Stimulated activated CD8-positive, alpha-beta memory T cell treated with anti-CD3 and anti-CD28 coated beads, Interleukin-4, amount 100 ng/mL, for 24 hours (primary cell): ENCODE measurements around the gene COL18A1.
"Not testable (repeated sequence)": the region's sequence is repeated elsewhere in the genome, so short reads cannot be mapped to it uniquely, and the experiment has no call there.

Experiments
- DNase-seq: peaks from one replicate; pipeline ENCODE4 v3.0.0-alpha.2; 2020; ENCODE audit warnings: low read depth

The COL18A1 gene

DNA sequence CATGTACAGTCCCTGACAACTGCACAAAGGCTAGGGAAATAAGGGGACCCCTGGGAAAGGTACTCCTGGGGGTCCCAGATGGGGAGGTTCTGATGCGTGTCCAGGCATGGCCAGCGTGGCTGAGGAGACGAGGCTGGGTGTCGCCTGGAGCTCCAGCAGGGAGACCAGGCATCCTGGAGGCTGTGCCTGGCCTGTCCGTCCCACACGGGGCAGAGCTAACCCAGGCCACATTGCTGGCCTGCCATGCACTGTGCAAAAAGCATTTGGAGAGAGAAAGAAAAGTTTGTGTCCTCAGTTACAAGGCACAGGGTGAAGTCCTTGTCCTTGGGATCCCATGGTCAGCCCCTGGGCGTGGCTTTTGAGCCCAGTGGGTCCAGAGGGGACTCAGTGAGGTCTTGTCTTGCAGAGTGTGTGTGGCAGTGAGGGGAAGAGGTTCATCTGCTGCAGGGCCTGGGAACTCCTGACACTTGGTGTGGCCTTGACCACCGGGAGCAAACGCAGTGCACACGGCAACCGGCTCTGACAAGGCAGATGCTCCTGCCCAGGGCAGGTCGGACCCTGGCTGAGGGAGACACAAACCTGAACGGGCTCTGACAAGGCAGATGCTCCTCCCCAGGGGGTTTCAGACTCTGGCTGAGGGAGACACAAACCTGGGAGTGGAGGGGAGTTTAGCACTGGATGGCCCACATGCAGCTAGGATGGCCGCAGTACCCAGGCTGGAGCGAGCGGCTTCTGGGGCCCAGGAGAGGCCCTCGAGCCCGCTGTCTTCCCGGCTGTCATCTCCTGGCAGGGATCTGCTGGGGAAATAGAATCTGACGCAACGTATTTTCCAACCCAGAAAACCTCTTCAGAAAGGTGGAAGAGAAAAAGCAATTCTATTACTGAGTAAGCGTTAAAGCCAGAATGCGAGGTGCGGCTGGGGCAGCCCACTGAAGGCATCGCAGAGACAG is 37.3 kb upstream of the COL18A1 start:
- no peak for DNase-seq

DNA sequence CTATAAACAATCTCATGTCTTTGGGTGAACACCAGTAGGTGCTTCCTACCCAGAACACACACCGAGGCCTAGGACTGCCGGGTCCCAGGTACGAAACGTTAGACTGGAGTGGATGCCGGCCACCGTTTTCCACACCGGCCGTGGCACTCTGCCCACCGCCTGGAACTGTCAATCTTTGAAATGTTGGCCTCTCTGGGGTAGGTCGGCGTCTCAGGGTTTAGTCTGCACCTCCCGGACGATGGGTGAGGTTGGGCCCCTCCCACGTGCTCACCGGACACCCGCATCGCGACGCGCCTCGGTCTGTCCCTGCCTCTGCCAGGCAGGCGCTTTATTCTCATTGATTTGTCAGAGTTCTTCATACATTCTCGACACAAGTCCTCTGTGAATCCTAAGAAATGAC is 35.9 kb upstream of the COL18A1 start:
- not testable (repeated sequence) for DNase-seq

DNA sequence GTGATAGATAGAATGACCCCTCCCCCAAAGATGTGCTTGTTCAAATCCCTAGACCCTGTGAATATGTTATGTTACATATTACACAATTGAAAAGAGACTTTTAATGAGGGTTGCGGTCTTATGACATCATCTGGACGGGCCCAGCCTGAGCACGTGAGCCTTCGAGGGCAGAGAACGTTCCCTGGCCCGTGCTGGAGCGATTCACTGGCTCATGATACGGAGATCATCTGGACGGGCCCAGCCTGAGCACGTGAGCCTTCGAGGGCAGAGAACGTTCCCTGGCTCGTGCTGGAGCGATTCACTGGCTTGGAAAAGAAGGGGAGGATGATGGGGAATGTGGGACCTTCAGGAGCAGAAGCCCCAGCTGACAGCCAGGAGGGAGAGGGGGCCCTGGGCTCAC is 34.4 kb upstream of the COL18A1 start:
- DNase-seq: no peak

DNA sequence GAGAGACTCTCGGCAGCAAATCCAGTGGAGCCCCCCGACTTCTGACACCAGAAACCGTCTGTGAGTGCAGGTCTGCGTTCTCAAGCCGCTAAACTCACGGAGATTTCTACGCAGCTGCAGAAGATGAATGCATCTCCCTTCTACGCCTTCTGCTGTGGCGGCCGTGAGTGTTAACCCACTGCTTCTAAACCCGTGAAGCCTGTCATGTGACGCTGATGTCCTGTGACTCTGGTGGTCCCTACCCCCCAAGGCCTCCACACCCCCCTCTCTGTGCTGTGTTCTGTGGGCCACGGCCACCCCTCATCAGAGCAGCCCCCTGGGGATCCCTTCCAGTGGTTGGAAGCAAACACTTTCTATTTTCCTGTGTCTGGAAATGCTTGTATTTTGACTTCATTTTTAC is 33.9 kb upstream of the COL18A1 start:
- no peak for DNase-seq

DNA sequence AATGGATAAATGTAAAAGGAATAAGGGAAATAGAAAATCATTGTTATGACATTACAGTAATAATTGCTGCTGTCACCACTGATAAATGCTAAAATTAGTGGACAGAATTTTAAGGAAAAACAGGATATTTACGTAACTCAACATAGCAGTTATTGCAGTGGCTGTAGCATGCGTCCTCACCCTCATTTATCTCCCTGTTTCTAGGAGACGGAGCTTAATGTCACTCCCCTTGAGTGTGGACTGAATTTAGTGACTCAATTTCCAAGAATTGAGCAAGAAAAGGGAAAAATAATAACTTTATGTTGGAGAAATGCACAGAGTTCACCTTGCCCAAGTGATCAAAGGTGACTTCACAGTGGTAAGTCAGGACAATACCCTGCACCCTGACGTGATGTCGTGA is 33.3 kb upstream of the COL18A1 start:
- DNase-seq: no peak

DNA sequence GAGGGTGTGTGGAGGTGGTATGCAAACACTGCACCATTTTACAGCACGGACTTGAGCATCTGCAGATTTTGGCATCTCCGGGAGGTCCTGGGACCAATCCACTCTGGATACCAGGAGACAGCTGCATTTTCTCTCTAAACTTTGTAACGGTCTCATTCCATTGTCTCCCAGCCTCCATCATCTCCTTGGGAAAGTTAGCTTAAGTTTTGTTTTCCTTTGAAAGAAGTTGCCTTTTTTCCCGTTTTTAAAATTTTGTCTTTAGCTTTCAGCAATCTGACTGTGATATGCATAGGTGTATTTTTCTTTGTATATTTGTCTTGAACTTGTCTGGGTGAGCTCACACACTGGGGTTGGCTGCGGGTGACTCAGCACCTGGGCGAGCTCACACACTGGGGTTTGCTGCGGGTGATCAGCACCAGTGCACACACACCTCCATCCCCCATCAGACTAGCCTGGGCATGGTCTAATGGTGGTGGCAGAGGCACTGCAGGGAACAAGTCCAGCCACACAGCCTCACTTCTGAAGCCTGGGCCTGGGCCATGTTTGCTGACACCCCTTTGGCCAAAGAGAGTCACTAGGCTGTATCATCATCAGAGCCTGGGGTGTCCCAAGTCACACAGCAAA is 32.1 kb upstream of the COL18A1 start:
- no peak for DNase-seq

DNA sequence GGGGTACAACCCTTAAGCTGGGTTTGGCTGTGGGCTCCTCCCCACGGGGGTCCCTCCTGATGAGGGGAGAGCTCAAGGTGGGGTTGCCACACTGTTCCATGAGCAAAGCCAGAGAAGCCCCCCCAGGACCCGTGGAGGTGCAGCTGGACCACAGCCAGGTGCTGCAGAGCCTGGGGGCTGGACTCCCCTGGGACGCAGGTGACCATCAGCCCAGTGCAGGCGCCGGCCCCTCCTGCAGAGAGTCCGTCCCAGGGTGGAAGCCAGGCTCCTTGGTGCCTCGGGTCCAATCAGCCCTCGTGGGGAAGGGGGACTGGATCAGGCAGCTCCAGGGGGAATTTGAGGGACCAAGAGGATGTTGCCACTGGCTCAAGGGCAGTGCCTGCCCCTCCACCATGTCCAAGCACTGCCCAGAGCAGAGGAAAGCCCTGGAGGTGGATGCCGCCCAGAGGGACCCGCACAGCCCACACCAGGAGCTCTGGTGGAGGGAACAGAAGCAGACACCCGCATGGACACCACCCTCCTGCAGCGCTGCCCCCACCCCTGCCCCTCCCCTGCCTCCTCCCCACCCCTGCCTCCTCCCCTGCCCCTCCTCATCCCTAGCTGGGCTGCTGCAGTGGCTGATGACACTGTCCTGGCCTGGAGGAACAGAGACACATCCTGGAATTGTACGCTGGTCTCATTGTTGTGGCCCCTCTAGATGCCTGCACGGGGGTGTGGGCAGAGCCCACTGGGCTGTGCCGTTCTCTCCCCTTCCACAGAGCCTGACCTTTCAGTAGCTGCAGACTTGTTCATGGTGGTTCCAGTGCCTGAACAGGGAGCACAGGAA is 30.8 kb upstream of the COL18A1 start:
- DNase-seq: no peak

DNA sequence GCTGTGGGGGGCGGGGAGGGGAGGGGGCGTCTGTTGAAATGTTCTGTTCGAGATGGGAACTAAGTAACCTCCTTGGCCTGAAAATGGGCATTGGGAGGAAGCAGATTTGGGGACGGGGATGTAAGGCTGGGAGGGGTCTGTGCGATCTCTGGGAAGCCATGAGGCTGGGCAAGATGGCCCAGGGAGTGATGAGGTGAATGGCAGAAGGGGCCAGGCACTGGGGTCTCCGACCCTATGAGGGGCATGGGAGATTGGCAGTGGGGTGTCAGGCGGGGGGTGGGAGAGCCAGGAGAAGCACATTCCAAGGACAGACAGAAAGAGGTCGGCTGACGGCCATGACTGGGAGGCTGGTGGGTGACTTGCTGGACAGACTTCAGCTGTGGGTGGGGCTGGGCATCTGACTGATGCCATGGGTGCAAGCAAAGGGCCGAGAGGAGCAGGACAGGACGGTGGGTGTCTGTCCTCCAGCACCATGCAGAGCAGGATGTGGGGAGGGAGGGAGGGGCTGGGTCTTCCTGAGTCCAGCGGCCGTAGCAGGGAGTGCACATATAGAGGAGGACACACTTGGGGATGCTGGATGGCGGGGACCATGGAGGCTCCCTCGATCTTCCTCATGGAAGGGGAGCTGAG is 30.0 kb upstream of the COL18A1 start:
- no peak for DNase-seq

DNA sequence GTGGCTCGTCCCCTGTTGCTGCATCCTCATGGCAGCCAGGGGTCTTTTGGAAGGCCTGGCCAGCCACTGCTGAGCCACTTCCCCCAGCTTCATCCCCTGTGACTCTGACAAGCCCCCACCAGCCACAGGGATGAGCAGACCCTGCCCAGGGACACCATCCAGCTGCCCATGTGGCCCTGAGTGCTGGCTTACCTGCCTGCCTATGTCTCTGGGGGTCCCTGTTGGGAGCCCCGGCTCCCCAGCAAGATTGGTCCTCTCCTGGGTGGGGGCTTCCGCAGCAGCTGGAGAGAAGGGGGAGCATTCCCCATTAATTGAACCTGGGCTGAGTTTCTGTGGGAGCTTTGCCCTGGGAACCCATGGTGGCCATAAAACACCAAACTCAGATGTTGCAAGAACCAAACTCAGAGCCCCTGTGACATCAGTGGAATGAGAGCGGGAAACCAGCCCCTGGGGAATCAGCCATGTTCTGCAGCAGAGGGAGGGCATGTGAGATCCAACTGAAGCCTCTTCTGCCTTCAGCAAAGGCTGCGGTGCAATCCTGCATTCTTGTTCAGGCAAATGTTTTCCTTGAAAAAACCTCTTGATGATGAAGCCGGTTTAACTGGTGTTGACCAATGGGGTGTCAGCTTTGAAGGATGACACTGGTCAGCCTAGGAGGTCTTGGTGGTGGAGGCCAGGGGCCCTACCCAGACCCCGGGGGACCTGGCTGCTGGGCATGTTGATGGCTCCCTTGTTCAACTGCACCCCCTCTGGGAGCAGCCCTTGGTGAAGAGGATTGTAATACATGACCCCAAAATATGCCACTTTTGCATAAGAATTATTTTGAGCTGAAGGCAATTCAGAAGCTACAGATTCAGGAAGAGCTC is 28.3 kb upstream of the COL18A1 start:
- DNase-seq: no peak

DNA sequence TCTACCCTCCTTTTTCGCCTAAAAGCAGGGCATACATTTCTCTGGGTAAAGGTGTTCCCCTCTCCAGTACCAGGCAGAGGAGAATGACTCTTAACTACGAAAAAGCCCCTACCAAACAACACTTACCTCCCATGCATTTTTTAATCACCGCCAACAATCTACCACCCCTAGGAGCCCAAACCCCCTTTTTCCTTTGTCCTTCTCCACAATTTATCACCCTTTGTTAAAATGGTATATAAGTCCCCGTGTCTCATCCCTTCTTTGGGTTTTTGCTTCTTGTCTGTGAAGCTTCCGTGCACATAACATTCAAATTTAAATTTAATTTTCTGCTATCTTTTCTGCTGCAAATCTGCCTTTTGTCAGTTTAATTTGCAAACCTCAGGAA is 27.6 kb upstream of the COL18A1 start:
- DNase-seq: no peak

DNA sequence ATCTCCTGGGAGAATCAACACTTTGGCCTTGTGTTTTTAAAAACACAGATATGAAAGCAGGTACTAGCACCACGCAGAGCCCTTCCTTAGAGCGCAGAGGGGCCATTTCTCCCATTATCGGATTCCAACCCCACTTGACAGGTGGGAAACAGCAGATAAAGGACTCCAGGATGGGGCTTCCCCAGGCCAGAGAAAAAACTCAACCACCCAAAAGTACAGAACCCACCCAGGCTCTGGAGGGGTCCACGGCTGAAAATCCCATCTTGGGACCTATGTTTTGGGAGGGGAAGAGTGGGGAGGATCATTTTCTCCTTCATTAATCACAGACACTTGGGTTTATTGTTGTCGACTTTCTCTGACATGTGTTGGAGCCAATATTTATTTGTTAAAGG is 27.1 kb upstream of the COL18A1 start:
- DNase-seq: no peak

DNA sequence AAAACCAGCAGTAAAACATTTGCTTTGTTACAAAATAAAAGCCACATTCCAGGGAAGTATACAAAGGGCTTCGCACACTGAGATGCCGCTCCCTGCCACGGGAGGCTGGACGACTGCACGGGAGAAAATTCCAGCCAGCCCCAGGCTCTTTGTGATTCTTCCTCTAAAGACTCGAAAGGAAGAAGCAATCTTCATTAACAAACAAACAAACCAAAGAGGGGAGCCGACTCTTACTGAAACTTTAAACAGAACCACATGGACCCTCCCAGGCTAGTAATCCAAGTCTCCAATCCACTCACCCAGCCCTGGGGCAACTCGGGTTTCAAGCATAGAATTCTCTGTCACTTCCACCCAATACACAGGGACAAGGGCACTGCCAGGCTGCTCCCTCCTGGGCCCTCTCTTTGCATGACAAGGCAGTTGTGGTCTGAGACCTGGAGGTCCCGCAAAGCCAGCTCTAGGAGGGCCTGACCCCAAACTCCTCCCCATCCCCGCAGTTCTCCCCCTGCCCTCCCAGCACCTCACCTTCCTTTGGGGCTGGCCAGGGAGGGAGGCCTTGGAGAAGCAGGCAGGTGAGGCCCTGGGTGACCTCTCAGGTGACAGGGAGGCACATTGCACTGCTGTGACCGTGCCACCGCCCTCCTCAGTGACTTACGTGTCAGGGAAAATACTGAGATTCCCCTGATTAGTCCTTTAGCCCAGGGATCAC is 26.6 kb upstream of the COL18A1 start:
- no peak for DNase-seq

DNA sequence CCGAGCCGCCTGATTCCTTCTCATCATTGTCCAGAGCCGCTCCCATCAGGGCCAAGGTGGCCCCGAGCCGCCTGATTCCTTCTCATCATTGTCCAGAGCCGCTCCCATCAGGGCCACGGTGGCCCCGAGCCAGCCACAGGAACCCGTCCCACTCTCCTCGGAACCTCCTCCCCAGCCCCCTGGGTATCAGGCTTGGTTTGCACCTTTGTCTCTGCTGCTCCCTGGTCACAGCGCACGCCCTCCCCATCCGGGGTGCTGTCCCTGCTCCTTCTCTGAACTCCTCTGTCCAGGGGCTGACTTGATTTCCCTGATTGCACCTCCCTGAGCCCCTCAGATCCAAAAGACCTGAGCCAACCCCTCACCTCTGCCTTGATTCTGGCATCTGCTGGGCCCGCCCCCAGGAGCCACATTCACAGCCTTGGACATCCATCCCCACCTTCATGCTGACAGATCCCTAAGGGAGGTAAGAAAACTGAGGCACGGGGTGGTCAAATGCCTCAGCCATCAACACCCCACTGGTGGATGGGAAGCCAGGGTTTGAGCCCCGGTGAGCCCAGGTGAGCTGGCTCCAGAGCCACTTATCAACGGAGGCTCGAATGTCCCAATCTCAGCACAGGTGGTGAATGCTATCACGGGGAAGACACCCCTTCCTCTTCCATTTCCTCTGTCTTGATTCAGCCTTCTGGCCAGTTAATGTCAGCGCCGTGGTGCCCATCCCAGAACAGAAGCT is 25.6 kb upstream of the COL18A1 start:
- DNase-seq: no peak

DNA sequence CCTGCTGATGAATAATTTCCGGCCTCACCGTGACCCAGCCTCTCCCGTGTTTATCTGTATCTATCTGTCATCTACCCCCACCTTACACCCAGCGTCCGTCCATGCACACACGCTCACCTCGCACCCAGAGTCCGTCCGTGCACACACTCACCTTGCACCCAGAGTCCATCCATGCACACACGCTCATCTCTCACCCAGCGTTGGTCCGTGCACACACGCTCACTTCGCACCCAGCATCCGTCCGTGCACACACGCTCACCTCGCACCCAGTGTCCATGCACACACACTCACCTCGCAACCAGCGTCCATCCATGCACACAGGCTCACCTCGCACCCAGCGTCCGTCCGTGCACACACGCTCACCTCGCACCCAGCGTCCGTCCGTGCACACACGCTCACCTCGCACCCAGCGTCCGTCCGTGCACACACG is 25.0 kb upstream of the COL18A1 start:
- DNase-seq: no peak

DNA sequence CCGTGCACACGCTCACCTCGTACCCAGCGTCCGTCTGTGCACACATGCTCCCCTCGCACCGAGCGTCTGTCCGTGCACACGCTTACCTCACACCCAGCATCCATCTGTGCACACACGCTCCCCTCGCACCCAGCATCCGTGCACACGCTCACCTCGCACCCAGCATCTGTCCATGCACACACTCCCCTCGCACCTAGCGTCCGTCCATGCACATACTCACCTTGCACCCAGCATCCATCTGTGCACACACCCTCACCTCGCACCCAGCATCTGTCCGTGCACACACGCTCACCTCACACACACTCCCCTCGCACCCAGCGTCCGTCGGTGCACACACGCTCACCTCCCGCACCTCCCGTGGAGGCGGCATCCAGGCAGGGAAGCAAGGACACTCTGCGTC is 24.4 kb upstream of the COL18A1 start:
- DNase-seq: no peak

DNA sequence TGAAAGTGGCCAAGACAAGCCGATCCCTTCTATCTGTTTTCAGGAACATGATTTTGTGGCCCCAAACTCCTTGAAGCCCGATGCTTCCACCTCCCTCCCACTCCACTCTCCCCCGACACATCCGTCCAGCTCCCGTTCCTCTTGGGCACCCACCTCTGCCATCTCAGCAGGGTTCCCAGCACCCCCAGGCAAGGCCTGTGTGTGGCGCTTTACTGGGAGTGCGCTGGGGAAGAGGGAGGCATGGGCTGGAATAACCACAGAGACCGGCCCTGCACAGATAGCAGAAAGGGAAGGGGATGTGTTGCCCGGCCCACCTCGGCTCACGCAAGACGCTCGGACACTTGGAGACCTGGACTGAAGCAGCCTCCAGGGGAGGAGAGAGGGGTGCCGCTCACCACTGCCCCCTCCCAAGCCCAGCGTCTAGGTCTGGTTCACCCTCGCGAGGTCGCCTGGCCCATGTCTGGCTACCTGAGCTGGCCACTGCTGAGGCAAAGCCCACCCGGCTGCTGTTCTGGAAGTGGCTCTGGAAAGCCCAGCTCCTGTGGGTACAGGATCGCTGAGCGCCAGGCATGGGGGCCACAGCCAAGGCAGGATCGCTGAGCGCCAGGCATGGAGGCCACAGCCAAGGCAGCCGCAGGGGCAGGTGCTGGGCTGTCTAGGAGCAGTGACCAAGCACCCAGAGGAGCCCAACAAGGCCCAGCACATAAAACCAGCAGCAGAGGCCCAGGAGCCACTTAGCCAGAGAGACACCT is 23.8 kb upstream of the COL18A1 start:
- no peak for DNase-seq

DNA sequence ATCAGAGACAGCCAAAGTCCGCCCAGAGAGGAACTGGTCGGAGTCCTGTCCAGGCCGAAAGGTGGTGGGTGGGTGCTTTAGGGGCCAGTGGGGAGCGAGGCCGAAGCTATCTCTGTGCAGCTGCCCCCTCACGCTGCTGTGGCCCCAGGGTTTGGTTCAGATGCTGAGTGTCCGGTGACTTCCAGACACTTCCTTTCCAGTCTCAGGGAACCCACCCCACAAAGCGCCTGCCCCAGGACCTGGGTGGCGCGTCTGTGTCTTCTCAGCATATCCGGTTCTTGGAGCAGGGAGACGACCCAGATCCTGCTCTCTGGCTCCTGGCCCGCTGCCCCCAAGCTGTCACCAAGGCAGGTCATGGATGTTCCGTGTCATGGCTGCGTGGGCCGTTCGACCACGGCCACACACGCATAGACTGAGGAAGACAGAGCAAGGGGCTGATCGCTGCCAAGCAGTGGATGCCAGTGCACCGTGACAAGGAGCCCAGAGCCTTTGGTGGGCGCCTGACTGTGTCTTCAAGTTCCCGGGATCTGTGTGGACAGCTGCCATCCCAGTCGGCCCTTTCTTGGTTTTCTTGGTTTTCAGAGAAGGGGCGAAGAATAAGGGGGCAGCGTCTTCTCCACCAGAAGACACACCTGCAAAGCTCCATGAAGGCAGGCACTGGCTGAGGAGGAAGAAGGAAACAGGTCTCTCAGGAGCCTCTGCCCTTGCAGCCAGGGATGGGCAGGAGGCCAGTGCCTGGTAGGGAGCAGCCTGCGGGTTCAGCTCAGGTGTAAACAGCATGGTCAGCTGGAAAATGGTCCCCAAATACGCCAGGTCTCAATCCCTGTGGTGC is 22.9 kb upstream of the COL18A1 start:
- no peak for DNase-seq

DNA sequence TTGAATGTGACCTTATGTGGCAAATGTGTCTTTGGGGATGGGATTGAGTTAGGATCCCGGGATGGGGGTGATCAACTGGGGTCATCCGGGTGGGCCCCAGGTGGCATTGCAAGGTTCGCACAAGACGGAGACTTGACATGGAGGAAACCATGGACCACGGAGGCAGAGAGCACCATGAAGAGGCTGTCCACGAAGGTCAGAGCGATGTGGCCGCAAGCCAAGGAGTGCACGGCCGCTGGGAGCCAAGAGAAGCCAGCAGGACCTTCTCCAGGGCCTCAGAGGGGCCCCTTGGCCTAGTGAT is 22.3 kb upstream of the COL18A1 start:
- no peak for DNase-seq
